PFSK-1 (cell line): ENCODE measurements around the gene ZNF710.

Experiments used
- FOXP2 ChIP-seq: optimal IDR thresholded peaks from 2 replicates; pipeline ENCODE3; 2011; ENCODE audit warnings: borderline replicate concordance, control low read depth, inconsistent platforms; ENCODE audit not compliant: insufficient read depth; ENCODE audit errors: extremely low read length, extremely low read depth
- POLR2AphosphoS5 ChIP-seq: IDR thresholded peaks from 2 replicates; pipeline ENCODE4 v1.6.1; 2012; ENCODE audit warnings: low read depth, mild to moderate bottlenecking, control low read depth, low read length, moderate library complexity
- SIN3A ChIP-seq: IDR thresholded peaks from 2 replicates; pipeline ENCODE4 v1.6.1; 2012; ENCODE audit warnings: mild to moderate bottlenecking, low read length, moderate library complexity, borderline replicate concordance; ENCODE audit not compliant: insufficient read depth
- TAF1 ChIP-seq: IDR thresholded peaks from 2 replicates; pipeline ENCODE4 v1.6.1; 2012; ENCODE audit warnings: low read length, control low read depth, borderline replicate concordance; ENCODE audit not compliant: insufficient read depth
- TF ChIP-seq, protein P1 (sequence below), 2 experiments: IDR thresholded peaks; 2 replicates each; pipeline versions ENCODE4 v1.6.1 to v1.8.0; 2011 to 2012; ENCODE audit warnings: low read depth in 2 of 2, low read length in 2 of 2, control low read depth in 1 of 2, inconsistent platforms in 1 of 2, mild to moderate bottlenecking in 1 of 2, moderate library complexity in 1 of 2; ENCODE audit not compliant: insufficient read depth in 1 of 2

The ZNF710 gene

DNA sequence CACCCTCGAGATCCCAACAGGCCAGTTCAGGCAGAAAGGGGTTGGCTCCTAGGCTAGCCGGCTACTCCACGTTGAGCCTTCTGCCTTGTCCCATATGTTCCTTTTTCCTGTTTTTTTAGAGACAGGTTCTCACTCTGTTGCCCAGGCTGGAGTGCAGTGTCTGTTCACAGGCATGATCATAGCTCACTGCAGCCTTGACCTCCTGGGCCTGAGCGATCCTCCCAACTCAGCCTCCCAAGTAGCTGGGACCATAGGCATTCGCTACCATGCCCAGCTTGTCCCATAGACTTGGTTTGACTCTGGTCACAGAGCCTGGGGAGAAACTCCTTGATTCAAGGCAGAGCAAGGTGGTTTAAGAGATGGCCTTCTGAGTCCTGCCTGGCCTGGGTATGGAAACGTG, 32.3 kb downstream of the ZNF710 start:
- TF ChIP-seq FOXP2 (no peak), POLR2AphosphoS5 (no peak), TAF1 (no peak), SIN3A (no peak)
- TF ChIP-seq, protein P1, sequence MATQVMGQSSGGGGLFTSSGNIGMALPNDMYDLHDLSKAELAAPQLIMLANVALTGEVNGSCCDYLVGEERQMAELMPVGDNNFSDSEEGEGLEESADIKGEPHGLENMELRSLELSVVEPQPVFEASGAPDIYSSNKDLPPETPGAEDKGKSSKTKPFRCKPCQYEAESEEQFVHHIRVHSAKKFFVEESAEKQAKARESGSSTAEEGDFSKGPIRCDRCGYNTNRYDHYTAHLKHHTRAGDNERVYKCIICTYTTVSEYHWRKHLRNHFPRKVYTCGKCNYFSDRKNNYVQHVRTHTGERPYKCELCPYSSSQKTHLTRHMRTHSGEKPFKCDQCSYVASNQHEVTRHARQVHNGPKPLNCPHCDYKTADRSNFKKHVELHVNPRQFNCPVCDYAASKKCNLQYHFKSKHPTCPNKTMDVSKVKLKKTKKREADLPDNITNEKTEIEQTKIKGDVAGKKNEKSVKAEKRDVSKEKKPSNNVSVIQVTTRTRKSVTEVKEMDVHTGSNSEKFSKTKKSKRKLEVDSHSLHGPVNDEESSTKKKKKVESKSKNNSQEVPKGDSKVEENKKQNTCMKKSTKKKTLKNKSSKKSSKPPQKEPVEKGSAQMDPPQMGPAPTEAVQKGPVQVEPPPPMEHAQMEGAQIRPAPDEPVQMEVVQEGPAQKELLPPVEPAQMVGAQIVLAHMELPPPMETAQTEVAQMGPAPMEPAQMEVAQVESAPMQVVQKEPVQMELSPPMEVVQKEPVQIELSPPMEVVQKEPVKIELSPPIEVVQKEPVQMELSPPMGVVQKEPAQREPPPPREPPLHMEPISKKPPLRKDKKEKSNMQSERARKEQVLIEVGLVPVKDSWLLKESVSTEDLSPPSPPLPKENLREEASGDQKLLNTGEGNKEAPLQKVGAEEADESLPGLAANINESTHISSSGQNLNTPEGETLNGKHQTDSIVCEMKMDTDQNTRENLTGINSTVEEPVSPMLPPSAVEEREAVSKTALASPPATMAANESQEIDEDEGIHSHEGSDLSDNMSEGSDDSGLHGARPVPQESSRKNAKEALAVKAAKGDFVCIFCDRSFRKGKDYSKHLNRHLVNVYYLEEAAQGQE (IDR thresholded peaks at IDR 0.05; ENCODE audit: insufficient read depth in 1 of 2, low read depth in 2 of 2, low read length in 2 of 2), result no peak

DNA sequence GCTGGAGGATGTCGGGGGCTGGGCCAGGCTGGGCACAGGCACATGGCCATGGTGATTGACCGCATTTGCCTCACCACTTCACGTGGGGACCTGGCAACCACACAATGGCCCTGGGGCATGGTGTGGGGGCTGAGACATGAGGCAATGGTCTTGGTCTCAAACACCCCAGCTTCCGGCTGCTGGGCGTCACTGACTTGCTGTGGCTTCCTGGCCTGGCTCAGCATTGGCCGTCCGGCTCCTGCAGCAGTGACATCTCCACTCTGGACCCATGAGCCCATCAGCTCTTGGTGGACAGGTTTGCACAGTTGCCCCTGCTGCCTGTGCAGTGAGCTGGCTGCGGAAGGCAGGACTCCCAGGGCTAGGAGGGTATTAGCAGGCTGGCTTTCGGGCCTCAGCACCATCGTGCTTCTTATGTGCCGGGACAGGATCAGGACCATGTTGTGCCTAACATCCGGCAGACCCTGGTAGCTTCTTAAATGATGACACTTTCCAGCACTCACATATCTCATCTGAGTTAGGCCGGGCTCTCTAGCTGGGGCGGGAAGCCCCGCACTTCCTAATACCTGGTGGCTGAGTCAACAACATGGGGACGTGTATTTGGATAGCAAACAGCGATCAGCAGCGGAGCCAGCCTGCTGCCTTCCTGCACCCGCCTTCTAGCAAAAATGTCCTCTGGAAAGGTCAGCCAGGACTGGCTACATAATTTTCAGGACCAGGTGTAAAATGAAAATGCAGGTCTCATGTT, 34.1 kb downstream of the ZNF710 start:
- TF ChIP-seq SIN3A, result no peak
- TF ChIP-seq TAF1, result no peak
- no peak for TF ChIP-seq POLR2AphosphoS5
- TF ChIP-seq, protein P1 (IDR thresholded peaks at IDR 0.05; ENCODE audit: insufficient read depth in 1 of 2, low read depth in 2 of 2, low read length in 2 of 2), result no peak
- TF ChIP-seq FOXP2, result no peak

DNA sequence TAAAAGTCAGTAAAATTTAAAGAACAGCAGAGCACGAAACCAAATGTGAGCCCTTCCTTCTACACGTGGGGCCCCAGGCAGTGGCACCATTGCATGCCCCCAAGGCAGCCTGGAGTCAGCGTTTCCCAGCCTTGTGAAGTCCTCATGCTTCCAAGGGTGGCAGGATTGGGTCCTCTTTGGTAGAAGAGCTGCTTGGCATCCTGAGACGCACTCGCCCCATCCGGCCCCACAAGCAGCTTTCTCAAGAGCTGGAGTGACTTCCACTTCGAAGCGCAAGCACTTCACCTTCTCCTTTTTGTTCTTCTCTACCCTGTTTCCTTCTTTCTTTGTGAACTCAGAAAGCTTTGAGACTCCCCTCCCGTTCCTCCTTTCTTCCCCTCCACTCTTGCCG, 34.7 kb downstream of the ZNF710 start:
- TF ChIP-seq, protein P1 (IDR thresholded peaks at IDR 0.05; ENCODE audit: insufficient read depth in 1 of 2, low read depth in 2 of 2, low read length in 2 of 2), result no peak
- TF ChIP-seq FOXP2 (no peak), SIN3A (no peak), TAF1 (no peak), POLR2AphosphoS5 (no peak)

DNA sequence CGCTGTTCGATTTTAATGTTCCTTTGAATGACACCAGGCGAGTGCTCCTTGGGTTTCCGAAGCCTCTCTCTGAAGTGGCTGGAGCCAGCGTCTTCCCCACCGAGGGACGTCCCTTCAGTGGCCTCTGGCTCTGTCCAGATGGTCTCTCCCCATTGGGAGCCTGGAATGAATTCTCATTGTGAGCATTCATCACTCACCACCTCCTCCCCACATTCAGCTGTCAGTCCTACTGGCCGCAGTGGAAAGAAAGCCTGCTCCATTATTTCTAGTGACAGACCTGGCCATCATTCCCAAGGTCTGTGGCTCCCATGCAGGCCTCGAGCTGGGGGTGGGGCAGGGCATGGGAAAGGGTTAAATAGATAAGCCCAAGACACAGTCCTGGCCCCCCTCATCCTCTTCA, 35.2 kb downstream of the ZNF710 start:
- TF ChIP-seq FOXP2, result no peak
- no peak for TF ChIP-seq TAF1
- TF ChIP-seq, protein P1 (IDR thresholded peaks at IDR 0.05; ENCODE audit: insufficient read depth in 1 of 2, low read depth in 2 of 2, low read length in 2 of 2), result no peak
- no peak for TF ChIP-seq POLR2AphosphoS5
- TF ChIP-seq SIN3A, result no peak
